Glomerular endothelial cell (primary cell): ENCODE measurements around the gene NXF2. TPM values are rescaled to one million over a fixed set of nuclear protein-coding genes. Genes with fewer than 3 reads are reported as not detected.
A peak's percentile ranks its signal among the peaks of the same experiment; 100 is the strongest.
"Not testable (repeated sequence)": the region's sequence is repeated elsewhere in the genome, so short reads cannot be mapped to it uniquely, and the experiment has no call there.

Source experiments
- DNase-seq: peaks from one replicate; pipeline ENCODE4 v3.0.0-alpha.2; 2011; ENCODE audit warnings: low read depth, low spot score; ENCODE audit errors: extremely low read depth
- total RNA-seq: library from RNA; depleted of rRNA; stranded (reverse); fragments of >200 nt; gene quantifications from 2 replicates; pipeline ENCODE4 v1.2.3, GENCODE V29; 2015

NXF2 gene
- not detected in 2 replicates for total RNA-seq

DNA sequence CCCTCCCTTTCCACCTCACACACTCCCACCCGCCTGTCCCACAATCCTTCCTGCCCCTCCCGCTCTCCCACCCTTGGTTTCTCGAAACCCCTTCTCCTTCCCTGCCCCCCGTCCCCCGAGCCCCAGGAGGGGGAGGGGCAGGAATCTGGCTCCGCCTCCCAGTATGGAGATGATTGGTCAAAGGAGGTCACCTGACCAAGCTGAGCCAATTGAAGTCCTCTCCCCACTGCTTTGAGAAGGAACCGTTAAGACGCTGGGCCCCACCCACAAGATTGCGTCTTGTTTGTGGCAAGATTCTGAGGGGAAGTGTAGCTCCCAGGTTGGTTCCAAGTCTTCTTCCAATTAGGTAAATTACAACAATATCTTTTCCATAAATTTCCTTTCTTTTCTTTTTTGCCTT, at the start of gene NXF2:
Gene NXF2, plus strand, starts transcription at position 275 of the 400 bp plus-strand sequence. CDS start 59,912 bp downstream, outside the sequence.
- DNase-seq: not testable (repeated sequence)

- DNase-seq: not testable (repeated sequence)
Measured at GRCh38 chrX:102207940-102208339, 39.0 kb upstream of the NXF2 start.

DNA sequence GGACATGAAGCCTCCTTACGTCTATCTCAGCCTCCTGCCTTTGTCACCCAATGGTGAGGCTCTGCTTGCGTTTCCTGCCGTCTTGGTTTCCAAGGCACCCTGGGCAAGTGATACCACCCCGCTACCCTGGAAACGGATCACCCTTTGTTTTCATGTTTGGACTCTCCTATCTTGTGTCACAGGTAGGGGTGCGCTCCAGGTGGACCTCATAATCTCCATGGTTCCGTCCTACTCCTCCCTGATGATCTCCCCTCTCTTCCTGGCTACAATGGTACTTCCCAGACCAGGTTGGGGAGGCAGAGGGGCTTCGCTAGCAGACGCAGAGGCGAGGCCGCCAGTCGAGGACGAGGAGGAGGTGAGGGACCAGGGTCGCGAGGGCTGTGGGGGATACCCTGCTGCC, 32.0 kb upstream of the NXF2 start, which contains the start of gene TCP11X1:
Gene TCP11X1, plus strand, starts transcription at position 316 of the 400 bp plus-strand sequence.
- DNase-seq: not testable (repeated sequence)

- DNase-seq: not testable (repeated sequence)
Measured at GRCh38 chrX:102216497-102216896, 30.5 kb upstream of the NXF2 start.

- not testable (repeated sequence) for DNase-seq
Measured at GRCh38 chrX:102235678-102236077, 11.3 kb upstream of the NXF2 start.

- not testable (repeated sequence) for DNase-seq
Measured at GRCh38 chrX:102240265-102240664, 6.7 kb upstream of the NXF2 start.

DNA sequence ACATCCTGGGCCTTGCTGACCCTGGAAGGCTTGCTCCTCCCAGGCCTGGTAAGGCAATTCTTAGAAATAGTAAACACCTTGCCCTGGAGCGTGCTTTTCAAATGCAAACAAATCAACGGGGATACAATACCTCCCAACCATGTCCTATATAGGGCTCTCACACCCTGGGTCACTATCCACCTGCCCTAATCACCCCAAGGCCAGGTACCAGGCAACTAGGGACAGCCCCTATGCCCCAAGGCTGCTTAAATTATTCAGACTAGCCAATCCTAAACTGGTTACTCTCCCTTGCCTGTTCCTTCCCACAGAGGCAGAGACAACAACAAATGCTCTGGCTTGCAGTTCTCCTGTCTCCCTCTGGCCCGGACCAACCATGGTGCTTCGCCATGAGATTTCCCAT, 25.3 kb downstream of the NXF2 start:
- DNase-seq: not testable (repeated sequence)

GRCh38 chrX:102338162-102338561, 91.2 kb downstream of the NXF2 start:
- DNase-seq: no peak

- DNase-seq: no peak
Measured at GRCh38 chrX:102339312-102340298, 92.6 kb downstream of the NXF2 start.

DNA sequence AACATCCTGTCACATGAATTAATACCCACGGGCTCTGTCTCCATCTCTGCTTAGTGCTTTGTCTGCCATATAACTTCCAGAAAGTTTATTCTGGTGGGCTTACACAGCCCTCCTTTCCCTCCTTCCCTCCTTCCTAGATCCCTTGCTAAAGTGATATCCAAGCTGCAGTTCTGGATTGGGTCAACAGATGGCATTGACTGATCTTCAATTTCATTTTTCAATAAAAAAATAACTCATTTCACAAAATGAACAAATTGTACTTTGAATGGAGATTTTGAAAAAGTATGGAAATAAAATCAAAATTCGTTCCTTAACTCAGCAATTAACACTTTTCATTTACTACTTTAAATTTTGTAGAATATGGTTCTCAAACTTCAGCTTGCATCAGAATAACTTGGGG, 94.9 kb downstream of the NXF2 start:
- no peak for DNase-seq

- peak; percentile 12 for DNase-seq
Measured at GRCh38 chrX:102345916-102346315, 98.9 kb downstream of the NXF2 start.

Other genes with a start within 250 kb of the NXF2 start
- gene TCEAL2, start 121.5 kb upstream of the NXF2 start, total RNA-seq: not detected in 2 replicates
- not detected in 2 replicates for gene TCEAL6, start 104.7 kb upstream of the NXF2 start, total RNA-seq
- 0.47 TPM in 1 of 2 replicates, not detected in the other for gene BEX5, start 91.2 kb upstream of the NXF2 start, total RNA-seq
- not detected in 2 replicates for gene TCP11X1, start 31.9 kb upstream of the NXF2 start, total RNA-seq
- not detected in 2 replicates for gene NXF2B, start 192.8 kb downstream of the NXF2 start, total RNA-seq
- gene TCP11X2, start 224.6 kb downstream of the NXF2 start, total RNA-seq: not detected in 2 replicates